DMS79 (cell line): Measurements from ENCODE around the gene AURKB.
"Not testable (repeated sequence)": the region's sequence is repeated elsewhere in the genome, so short reads cannot be mapped to it uniquely, and the experiment has no call there.

Experiments used
- DNase-seq: peaks from one replicate; lab custom pipeline; 2025; lab: John Stamatoyannopoulos, UW

AURKB gene

DNA sequence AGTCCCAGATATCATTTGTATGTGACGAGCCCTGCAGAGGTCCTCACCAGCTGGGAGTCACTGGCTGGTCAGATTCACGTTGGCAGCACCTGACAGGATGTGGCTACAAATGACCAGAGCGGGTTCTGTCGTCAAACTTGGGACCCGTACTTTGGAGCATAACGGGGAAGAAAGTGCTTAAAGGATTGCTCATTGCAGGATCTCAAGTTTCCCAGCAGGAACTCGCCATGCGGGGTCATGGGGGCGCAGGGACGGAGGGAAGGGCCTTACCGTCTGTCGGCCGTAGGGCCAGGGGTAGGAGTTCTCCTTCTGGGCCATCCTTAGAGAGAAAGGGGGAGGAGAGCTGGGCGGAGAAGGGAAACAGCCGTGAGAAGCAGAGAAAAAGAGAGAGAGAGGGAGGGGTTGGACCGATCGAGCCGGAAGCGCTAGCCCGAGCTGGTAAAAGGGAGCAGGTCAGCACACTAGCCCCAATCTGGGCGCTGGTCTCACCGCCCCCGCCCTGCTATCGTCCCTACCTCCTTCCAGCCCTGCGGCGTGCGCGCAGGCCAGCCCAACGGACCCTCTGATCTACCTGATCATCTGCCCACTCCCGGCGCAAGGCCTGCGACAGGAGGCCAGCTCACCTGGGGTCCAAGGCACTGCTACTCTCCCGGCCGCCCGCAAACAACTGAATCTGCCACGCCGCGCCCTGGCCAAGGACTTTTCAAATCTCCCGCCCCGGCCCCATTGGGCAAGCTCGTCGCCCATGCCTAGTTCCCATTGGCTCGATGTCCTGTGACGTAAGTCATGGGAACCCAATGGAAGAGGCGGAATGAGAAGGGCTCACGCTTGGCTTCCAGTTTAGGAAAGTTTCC is at the start of gene AURKB:
Gene AURKB (minus strand): TSS at position 669 of the 854 bp plus-strand sequence. CDS start 351 bp downstream, at position 318.
- DNase-seq = peak; percentile 93

GRCh38 chr17:8257801-8258200 is 47.4 kb upstream of the AURKB start:
- DNase-seq = no peak

DNA sequence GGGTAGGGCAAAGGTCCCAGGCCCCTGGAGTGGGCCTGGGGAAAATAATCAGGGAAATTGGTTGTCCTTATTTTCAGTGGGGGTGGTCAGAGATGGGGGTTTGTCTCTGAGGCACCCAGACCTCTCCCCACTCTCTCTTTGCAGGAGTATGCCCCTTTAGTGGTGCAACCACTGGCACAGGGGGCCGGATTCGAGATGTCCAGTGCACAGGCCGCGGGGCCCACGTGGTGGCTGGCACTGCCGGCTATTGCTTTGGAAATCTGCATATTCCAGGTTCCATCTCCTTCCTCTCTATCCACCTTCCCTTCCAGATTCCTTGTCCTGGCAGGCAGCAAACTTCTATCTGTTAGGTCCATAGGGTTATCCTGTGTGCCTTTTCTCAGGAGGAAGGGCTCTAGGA is 46.3 kb upstream of the AURKB start:
- no peak for DNase-seq

GRCh38 chr17:8256291-8256690 is 45.9 kb upstream of the AURKB start:
- no peak for DNase-seq

DNA sequence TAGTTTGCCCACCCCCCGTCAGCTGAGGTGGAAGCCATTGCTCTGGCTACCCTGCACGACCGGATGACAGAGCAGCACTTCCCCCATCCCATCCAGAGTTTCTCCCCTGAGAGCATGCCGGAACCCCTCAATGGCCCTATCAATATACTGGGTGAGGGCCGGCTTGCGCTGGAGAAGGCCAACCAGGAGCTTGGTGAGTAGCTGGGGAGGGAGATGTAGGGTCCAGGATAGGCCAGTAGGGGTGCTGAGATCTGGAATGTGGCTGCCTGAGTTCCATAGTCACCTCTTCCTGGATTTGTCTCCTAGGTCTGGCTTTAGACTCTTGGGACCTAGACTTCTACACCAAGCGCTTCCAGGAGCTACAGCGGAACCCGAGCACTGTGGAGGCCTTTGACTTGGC is 45.1 kb upstream of the AURKB start:
- no peak for DNase-seq

GRCh38 chr17:8254881-8255280 is 44.5 kb upstream of the AURKB start:
- no peak for DNase-seq

- no peak for DNase-seq
Observed at GRCh38 chr17:8253801-8254200, 43.4 kb upstream of the AURKB start.

- DNase-seq = not testable (repeated sequence)
Observed at GRCh38 chr17:8251411-8251810, 41.0 kb upstream of the AURKB start.

DNA sequence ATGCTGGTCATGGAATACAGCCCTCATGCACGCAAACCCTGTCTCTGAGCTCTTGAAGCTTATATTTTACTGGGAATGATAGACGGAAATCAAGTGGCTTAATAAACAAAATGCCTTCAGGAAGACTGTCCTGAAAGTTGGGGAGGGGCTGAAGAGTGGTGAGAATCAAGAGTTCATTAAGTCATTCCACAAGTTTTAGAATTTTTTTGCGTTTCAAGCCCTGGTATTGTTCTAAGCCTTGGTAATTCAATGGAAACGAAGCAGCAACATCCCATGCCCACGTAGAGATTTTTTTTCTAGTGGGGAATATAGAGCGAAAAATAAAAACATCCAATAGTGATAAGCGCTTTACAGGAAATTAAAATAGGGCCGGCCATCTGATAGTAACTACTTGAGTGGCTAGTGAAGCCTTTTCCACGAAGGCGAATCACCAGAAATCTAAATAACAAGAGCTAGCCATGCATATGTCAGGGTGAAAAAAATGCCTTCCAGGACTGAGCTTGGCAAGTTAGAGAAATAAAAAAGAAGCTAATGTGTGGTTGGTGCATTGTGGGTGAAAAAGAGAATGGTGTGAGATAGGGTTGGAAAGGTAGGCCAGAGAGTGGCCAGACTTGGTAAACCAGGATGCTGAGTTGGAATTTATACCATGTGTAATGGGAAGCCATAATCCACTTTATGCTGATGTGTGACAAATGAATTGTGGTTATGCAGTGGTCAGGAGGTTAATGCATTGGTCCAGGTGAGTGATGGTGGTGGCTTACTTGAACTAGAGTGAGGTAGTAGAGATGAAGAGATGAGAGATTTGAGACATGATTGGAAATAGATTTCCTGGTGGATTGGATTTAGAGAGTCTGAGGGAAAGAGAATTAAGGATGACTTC is 39.5 kb upstream of the AURKB start:
- no peak for DNase-seq

DNA sequence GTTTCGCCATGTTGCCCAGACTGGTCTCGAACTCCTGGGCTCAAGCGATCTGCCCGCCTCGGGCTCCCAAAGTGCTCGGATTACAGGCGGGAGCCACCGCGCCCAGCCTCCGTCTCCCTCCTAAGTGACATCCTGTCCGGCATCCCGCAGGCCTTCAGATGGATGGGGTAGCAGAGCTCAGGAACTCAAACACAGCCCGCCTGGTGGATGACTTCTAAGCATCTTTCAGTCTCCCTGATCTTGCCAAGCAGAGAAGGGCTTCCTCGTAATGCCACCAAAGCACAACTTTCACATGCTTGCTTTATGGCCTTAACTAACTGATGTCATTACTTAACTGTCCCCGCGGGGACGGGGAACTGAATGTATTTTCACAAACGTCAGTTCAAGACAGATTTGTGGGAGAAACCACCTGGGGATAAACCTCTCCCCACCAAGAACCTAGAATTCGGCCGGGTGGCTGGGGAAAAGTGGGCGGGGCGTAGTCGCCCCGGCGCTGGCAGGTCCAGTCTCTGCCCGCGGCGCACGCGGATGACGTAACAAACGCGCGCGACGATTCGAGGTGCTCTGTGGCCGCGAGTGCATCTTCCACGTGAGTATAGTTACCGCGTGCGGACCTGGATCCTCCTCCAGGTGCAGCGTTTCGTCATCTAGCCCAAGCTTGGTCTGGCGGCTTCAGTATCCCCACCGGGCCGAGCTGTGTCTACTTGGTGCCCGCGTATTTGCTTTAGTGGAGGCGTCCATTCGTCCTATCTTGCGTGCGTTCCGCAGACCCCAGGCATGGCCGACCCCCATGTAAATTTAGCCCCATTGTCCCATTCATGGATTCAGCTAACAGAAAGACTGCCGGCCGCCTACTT is 38.6 kb upstream of the AURKB start, which contains the start of gene PFAS:
Gene PFAS (plus strand): TSS at position 539 of the 857 bp plus-strand sequence. CDS start 4,649 bp downstream, outside the sequence.
- DNase-seq = peak; percentile 43

GRCh38 chr17:8244768-8245167 is 34.4 kb upstream of the AURKB start:
- no peak for DNase-seq

- DNase-seq = no peak
Observed at GRCh38 chr17:8243827-8244226, 33.5 kb upstream of the AURKB start.

DNA sequence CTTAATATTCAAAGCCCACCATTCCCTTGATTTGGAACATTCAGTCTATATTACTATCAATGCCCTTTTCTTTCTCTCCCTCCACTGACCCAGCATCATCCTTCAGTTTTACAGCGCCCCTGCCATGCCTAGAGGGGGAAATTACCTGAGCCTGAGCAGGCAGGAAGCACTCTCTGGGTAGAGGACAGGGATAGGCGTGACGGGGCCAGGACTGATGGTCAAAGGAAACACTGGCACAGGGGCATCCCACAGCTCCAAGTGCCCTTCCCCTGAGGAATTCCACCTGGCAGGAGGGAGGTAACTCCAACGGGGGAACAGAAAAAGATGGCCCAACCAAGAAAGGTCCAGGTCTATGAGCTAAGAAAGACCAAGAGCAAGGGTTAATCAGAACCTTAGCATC is 27.5 kb upstream of the AURKB start:
- DNase-seq = no peak

DNA sequence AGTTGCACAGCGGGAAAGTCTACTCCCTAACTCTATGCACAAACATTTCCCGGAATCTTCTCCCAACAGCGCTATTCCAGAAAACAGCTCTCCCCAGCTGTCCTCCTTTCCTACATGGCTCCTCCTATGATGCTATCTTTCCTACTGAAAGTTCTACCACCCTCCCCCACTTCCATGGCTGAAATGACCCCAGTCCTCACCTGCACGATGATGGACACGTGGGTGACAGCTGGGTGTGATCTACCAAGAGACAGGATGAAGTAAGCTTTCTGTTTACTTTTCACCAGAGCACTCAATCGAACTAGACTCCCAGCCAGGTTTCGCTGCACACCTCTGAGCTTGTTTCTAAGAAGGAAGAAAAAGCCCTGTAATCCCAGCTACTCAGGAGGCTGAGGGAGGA is 26.8 kb upstream of the AURKB start:
- no peak for DNase-seq

DNA sequence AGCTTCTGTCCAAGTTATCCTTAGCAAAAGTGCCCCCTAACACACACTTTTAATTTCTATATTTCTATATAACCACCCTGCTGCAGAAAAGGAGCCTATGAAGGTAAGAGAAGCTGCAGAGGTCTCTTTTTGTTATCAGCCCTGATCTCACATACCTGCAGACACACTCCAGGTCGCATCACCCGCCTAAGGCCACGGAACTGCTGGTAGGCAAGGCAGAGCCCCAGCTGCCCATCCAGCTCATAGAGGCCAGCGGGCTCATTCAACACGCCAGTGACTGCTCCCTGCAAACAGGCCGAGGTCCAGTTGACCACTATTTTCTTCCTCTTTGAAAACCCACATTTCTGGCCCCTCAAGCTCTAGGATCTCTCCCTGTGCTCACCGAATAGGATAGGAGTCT is 25.3 kb upstream of the AURKB start:
- no peak for DNase-seq

DNA sequence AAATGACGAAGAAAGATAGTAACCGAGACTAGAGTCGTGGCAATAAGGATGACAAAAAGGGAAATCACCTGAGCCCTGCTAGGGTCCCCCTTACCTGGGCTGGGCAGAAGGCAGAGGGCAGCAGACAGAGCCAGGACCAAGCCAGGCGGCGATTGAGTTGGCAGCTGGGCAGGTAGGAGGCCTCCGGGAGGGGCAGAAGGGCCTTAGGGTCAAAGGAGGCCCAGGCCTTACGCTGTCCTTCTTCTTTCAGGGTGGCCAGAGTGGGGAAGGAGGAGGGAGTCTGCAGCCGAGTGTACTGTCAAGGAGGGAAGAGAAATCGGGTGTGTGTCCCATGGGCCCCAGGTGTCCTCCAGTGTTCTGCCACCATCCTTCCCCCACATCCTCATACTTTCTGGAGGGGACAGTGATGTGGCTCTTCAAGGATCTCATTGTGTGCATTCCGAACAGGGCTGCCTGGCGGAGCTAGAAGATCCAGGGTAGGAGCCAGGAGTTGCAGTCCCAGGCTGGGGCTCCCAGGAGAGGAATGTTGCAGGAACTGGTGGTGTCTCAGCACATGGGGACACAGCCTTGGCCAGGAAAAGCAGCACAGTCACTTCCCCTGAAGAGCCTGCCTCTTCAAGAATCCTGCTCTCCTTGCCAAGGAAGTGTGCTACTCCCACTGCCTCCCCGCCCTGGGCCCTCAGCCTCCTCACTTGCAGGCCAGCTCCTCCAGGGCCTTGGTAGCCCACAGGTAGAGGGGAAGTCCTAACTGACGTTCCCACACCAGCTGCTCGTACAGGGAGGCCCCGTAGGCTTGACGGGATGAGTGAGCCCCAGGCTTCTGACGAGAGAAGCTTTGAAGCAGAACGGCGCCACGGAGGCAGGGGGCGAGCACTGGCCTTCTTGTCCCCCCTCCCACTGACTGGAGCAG is 24.2 kb upstream of the AURKB start:
- no peak for DNase-seq

DNA sequence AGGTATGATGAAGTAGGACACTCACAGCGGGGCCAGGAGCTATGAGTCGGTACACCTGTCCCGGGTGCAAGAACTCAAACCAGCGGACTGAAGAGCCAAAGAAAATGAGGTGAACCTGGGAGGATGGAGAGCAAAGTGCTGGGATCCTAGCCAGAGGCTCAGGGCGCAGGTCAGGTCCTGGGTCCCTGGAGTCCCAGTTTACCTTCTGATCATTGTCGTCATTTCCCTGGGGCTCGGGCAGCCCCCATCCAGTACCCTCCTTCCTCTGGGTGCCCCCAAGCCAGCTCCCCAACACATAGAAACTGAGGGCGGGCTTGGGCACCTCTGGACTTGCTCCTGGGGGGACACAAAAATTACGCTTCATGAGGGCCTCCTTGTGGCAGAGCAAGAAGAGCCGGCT is 21.3 kb upstream of the AURKB start:
- DNase-seq = no peak

DNA sequence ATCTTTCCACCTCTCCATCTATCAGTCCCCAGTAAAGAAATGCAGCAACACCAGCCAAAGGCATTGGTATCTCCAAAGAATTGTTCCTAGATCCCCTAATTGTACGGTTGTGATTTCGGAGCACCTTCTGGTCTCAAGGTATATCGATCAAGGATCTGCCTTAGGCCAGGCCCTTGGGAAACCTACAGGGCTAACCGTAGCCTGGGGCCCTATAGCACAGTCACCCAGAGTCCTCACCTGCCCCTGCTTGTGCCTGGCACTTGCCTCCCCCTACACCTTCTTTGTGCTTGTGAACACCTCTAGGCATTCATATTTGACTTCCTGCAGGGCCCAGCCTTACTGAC is 16.8 kb upstream of the AURKB start:
- DNase-seq = no peak

DNA sequence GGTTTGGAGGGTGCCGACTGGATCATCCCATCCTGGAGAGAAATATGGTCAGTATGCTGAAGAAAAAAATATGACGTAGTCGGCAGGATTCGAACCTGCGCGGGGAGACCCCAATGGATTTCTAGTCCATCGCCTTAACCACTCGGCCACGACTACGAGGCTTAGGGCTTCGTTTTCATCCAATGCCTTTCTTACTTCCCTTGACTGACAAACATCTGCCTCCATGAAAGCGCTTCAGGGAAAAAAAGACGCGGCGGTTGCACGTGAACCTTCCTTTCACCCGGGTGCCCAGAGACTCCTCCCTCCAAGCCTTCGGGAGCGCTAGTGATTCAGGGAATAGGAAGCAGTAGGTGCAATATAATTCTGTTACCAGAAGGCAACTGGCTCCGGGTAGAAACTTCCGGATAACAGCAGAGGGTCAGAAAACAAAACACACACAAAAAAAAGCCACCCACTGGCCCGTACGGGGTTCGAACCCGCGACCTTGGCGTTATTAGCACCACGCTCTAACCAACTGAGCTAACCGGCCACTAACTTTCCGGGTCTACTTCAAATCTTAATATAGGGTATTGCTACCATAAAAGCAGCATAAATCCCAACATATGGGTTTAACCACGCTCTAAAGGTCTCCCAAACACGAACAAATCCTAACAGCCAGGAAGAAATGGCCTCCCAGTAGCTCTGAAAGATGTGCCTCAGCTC is 16.3 kb upstream of the AURKB start:
- no peak for DNase-seq

DNA sequence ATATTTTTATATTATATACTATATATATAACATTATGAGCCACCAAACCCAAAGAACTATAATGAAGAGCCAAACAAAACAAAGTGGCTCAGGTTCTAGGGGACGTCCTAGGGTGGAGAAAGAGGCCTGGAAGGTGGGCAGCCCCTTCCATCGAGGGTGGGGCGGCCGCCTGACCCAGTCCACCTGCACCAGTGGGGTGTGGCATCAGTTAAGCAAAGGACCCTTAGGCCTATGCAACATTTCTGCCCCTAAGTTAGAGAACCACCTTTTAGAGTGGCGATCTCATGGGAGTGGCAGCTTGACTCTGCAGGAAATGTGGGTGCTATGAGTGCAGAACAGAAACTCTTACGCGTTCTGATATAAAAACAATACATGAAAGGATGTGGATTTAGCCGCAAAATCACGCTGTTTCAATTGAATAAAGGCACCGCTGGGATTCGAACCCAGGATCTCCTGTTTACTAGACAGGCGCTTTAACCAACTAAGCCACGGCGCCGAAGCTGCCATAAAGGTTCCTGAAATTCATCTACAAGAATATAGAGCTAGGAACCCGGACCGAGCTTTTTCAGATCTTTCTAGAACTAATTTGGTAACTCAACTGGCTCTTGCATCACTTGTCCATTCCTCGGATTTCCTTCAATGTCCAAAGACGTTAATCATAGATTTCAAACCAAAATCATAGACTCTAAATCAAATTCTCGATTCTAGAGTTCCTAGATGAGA is 15.6 kb upstream of the AURKB start:
- DNase-seq = no peak
